GM23338 (cell line): Measurements from ENCODE around the gene FILIP1L. TPM values are rescaled to one million over a fixed set of nuclear protein-coding genes. Genes with fewer than 3 reads are reported as not detected.

Experiments used
- ATAC-seq: fragments of 200-7000 bp; cut with Tn5 transposase; 3 replicates; pipeline ENCODE4 v1.9.1; 2020
- DNase-seq: peaks from one replicate; pipeline ENCODE4 v3.0.0-alpha.2; 2015; ENCODE audit warnings: low spot score
- H2AFZ ChIP-seq: fragments of 200-600 bp; sonication (generic); 2 replicates; pipeline ENCODE4 v1.8.0; 2016; ENCODE audit warnings: antibody characterized with exemption, mild to moderate bottlenecking, moderate library complexity
- H3F3A ChIP-seq: fragments of 200-600 bp; sonication (generic); replicated peaks from 2 replicates; pipeline ENCODE4 v1.8.0; 2017; ENCODE audit warnings: antibody characterized with exemption, mixed run types, low read depth
- H3K27ac ChIP-seq: fragments of 200-600 bp; sonication (generic); 2 replicates; pipeline ENCODE4 v1.6.1; 2016; ENCODE audit warnings: low read depth
- H3K27me3 ChIP-seq: fragments of 200-600 bp; sonication (generic); 2 replicates; pipeline ENCODE4 v1.8.0; 2016; ENCODE audit warnings: mild to moderate bottlenecking, mixed run types, moderate library complexity; ENCODE audit not compliant: insufficient read depth
- H3K36me3 ChIP-seq: fragments of 200-600 bp; sonication (generic); 2 replicates; pipeline ENCODE4 v1.8.0; 2016; ENCODE audit warnings: mild to moderate bottlenecking; ENCODE audit not compliant: insufficient read depth
- H3K4me1 ChIP-seq: fragments of 200-600 bp; sonication (generic); 2 replicates; pipeline ENCODE4 v1.8.0; 2016; ENCODE audit warnings: mild to moderate bottlenecking, moderate library complexity; ENCODE audit not compliant: insufficient read depth
- H3K4me2 ChIP-seq: fragments of 200-600 bp; sonication (generic); 2 replicates; pipeline ENCODE4 v1.7.1; 2017; ENCODE audit warnings: mixed run types
- H3K4me3 ChIP-seq: fragments of 200-600 bp; sonication (generic); 2 replicates; pipeline ENCODE4 v1.6.1; 2016; ENCODE audit warnings: mixed run types
- H3K79me2 ChIP-seq: fragments of 200-600 bp; sonication (generic); replicated peaks from 2 replicates; pipeline ENCODE4 v1.8.0; 2017; ENCODE audit warnings: mild to moderate bottlenecking; ENCODE audit not compliant: insufficient read depth
- H3K9me2 ChIP-seq: fragments of 200-600 bp; sonication (generic); 2 replicates; pipeline ENCODE4 v1.8.0; 2017; ENCODE audit not compliant: insufficient read depth
- H4K20me1 ChIP-seq: fragments of 200-600 bp; sonication (generic); replicated peaks from 2 replicates; pipeline ENCODE4 v1.8.0; 2017; ENCODE audit warnings: mild to moderate bottlenecking; ENCODE audit not compliant: insufficient read depth
- H3K27ac Mint-ChIP-seq: 2 replicates; pipeline ENCODE4 v1.8.0; 2020; ENCODE audit warnings: inconsistent platforms, mild to moderate bottlenecking, moderate library complexity, mixed read lengths
- H3K27me3 Mint-ChIP-seq: 3 replicates; pipeline ENCODE4 v1.8.0; 2022; ENCODE audit warnings: low read depth, mild to moderate bottlenecking, moderate library complexity, mixed read lengths, inconsistent platforms; ENCODE audit not compliant: insufficient read depth, poor library complexity
- H3K36me3 Mint-ChIP-seq: 3 replicates; pipeline ENCODE4 v1.8.0; 2021; ENCODE audit warnings: low read depth, mild to moderate bottlenecking, inconsistent platforms, moderate library complexity, mixed read lengths
- H3K4me1 Mint-ChIP-seq: 3 replicates; pipeline ENCODE4 v1.8.0; 2020; ENCODE audit warnings: mild to moderate bottlenecking, inconsistent platforms, mixed read lengths
- H3K4me3 Mint-ChIP-seq: 3 replicates; pipeline ENCODE4 v1.8.0; 2021; ENCODE audit warnings: moderate library complexity, mild to moderate bottlenecking, inconsistent platforms, mixed read lengths
- H3K9me3 Mint-ChIP-seq: 3 replicates; pipeline ENCODE4 v1.8.0; 2020; ENCODE audit warnings: moderate library complexity, mild to moderate bottlenecking, inconsistent platforms, mixed read lengths
- CREB1 ChIP-seq: fragments of 250-450 bp; sonication (Bioruptor Pico); IDR thresholded peaks from 2 replicates; pipeline ENCODE4 v1.5.0; 2020; ENCODE audit warnings: low read depth, mild to moderate bottlenecking, moderate library complexity
- CTCF ChIP-seq, 2 experiments: fragments of 200-600 bp in 1 of 2; sonication (generic) in 1 of 2; conservative IDR thresholded peaks; 2 replicates each; pipeline versions ENCODE4 v1.5.1 to v1.6.1; 2016 to 2017; ENCODE audit warnings: antibody characterized with exemption in 2 of 2, low read depth in 2 of 2, mild to moderate bottlenecking in 2 of 2, moderate library complexity in 1 of 2
- ETS1 ChIP-seq: IDR thresholded peaks from 2 replicates; pipeline ENCODE4 v1.6.1; 2016; ENCODE audit warnings: antibody characterized with exemption
- EZH2phosphoT487 ChIP-seq: fragments of 200-600 bp; sonication (generic); IDR thresholded peaks from one replicate; pipeline ENCODE4 v1.8.1; 2018; ENCODE audit warnings: antibody characterized with exemption; ENCODE audit not compliant: unreplicated experiment
- NANOG ChIP-seq: IDR thresholded peaks from 2 replicates; pipeline ENCODE4 v1.6.1; 2016; ENCODE audit warnings: antibody characterized with exemption, borderline replicate concordance
- POLR2AphosphoS5 ChIP-seq: IDR thresholded peaks from 2 replicates; pipeline ENCODE4 v1.6.1; 2016; ENCODE audit warnings: antibody characterized with exemption, low read depth
- REST ChIP-seq: IDR thresholded peaks from one replicate; pipeline ENCODE4 v1.6.1; 2018; ENCODE audit warnings: antibody characterized with exemption; ENCODE audit not compliant: unreplicated experiment
- STAT1 ChIP-seq: IDR thresholded peaks from one replicate; pipeline ENCODE4 v1.6.1; 2016; ENCODE audit warnings: antibody characterized with exemption; ENCODE audit not compliant: unreplicated experiment
- ZNF114 ChIP-seq: fragments of 250-450 bp; sonication (Bioruptor Pico); IDR thresholded peaks from 2 replicates; pipeline ENCODE4 v1.5.0; 2020; ENCODE audit warnings: mild to moderate bottlenecking, moderate library complexity
- ZNF331 ChIP-seq: fragments of 250-450 bp; sonication (Bioruptor Pico); IDR thresholded peaks from 2 replicates; pipeline ENCODE4 v1.5.0; 2020; ENCODE audit warnings: low read depth, mild to moderate bottlenecking, moderate library complexity
- ZNF462 ChIP-seq: fragments of 250-450 bp; sonication (Bioruptor Pico); IDR thresholded peaks from 2 replicates; pipeline ENCODE4 v1.5.0; 2020; ENCODE audit warnings: mild to moderate bottlenecking, moderate library complexity
- polyA plus RNA-seq: library from polyadenylated mRNA; unstranded; fragments of >200 nt; fragmentation: Nextera tagmentation; extraction: Ambion mirVana; gene quantifications from 2 replicates; pipeline ENCODE4 v1.2.1, GENCODE V29; 2016
- total RNA-seq: library from RNA; depleted of rRNA; stranded (reverse); fragments of >200 nt; shearing (Covaris generic); gene quantifications from 2 replicates; pipeline ENCODE4 v1.2.3, GENCODE V29; 2014

FILIP1L gene
- total and polyA plus RNA-seq, 2 experiments from 2014 or later = 1.6 TPM; not detected in 1

- TF ChIP-seq ETS1 (no peak), NANOG (no peak), STAT1 (no peak), ZNF114 (CRISPR knock-in tag) (no peak), CREB1 (CRISPR knock-in tag) (no peak), ZNF331 (CRISPR knock-in tag) (no peak)
Measured at GRCh38 chr3:99852851-99853250, 261.4 kb downstream of the FILIP1L start (continued).

- Histone ChIP-seq H3K27ac (no peak overlapping the region), H3K9me2 (no peaks in the 10 kb centered on the region; the same call in 1 of the 2 replicates), H3F3A (no peaks in the 10 kb centered on the region), H3K79me2 (peaks cover 67% of the 10 kb centered on the region), H4K20me1 (peaks cover 3% of the 10 kb centered on the region), H3K36me3 (no peaks in the 10 kb centered on the region), H3K27me3 (no peaks in the 10 kb centered on the region), H3K4me3 (no peak overlapping the region), H3K4me1 (peaks cover 32% of the 10 kb centered on the region), H3K4me2 (no peak overlapping the region), H2AFZ (no peak overlapping the region)
- Mint-ChIP-seq H3K27me3 (no peaks in the 10 kb centered on the region), H3K27ac (no peak overlapping the region), H3K36me3 (no peaks in the 10 kb centered on the region), H3K4me1 (peaks cover 33% of the 10 kb centered on the region), H3K9me3 (no peaks in the 10 kb centered on the region), H3K4me3 (no peak overlapping the region)
- no peak for ATAC-seq
- no peak for DNase-seq
- TF ChIP-seq STAT1 = no peak
- no peak for TF ChIP-seq CREB1 (CRISPR knock-in tag)
- TF ChIP-seq NANOG = no peak
- TF ChIP-seq CTCF (conservative IDR thresholded peaks at IDR 0.05; ENCODE audit: low read depth in 2 of 2) = no peak
- TF ChIP-seq REST = no peak
- TF ChIP-seq EZH2phosphoT487 = no peak
- no peak for TF ChIP-seq ZNF331 (CRISPR knock-in tag)
- TF ChIP-seq POLR2AphosphoS5 = no peak
- TF ChIP-seq ETS1 = no peak
- TF ChIP-seq ZNF462 (CRISPR knock-in tag) = no peak
Measured at GRCh38 chr3:99851955-99852354, 262.3 kb downstream of the FILIP1L start.
